Measurements from ENCODE around the gene ITGA4.

The ITGA4 gene

DNA sequence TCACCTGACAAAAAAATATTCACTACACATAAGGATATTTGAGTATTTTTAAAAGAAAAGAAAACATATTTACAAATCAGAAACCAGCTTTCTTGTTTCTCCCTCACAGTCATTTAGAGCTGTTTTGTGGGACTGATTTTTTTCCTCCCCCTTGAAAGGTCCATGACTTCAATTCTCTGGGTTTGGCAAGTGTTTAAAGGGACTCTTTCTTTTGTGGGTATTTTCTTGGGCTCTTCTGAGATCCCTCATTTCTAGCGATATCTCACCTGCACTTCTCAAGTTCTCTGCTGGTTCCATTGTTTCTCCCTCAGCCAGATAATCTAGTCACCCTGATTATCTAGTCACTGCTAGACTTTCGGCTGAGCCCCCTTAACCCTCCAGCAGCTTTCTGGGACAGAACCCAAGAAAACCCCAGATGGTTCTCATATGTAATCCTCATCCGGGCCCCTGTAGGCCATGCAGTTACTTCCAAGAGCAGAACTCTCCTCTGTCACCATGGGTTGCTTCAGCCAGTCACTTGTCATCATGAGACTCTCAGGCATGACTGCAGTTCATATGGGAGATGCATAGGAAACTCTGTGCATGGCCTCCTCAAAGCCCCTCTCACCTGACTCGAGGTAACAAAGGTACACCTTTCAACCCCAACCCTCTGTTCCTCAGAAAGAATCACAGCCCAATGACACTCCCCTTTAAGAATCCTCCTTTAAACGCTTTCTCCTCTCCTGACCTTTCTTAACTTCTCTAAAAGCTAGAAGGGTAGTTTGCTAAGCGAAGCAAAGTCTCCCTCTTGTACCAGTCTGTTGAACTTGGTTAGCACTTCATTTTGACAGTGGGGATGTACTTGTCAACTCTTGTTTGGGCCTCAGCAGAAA, 36.7 kb upstream of the ITGA4 start:
- Histone ChIP-seq H3K27ac (no peak overlapping the region), H3K9me3 (ENCODE audit: control insufficient read depth, low read length) (no peaks in the 10 kb centered on the region), H3K4me3 (ENCODE audit: low read depth, low read length) (no peak overlapping the region), H3K79me2 (no peaks in the 10 kb centered on the region), H3K36me3 (ENCODE audit: control insufficient read depth, insufficient read depth, low read length) (no peaks in the 10 kb centered on the region), H3K27me3 (ENCODE audit: control insufficient read depth, insufficient read depth, low read length) (no peaks in the 10 kb centered on the region), H2AFZ (no peak overlapping the region), H3K4me1 (no peaks in the 10 kb centered on the region), H3K4me2 (ENCODE audit: low read length) (no peak overlapping the region), H3K9ac (no peak overlapping the region)
- TF ChIP-seq, protein P1, sequence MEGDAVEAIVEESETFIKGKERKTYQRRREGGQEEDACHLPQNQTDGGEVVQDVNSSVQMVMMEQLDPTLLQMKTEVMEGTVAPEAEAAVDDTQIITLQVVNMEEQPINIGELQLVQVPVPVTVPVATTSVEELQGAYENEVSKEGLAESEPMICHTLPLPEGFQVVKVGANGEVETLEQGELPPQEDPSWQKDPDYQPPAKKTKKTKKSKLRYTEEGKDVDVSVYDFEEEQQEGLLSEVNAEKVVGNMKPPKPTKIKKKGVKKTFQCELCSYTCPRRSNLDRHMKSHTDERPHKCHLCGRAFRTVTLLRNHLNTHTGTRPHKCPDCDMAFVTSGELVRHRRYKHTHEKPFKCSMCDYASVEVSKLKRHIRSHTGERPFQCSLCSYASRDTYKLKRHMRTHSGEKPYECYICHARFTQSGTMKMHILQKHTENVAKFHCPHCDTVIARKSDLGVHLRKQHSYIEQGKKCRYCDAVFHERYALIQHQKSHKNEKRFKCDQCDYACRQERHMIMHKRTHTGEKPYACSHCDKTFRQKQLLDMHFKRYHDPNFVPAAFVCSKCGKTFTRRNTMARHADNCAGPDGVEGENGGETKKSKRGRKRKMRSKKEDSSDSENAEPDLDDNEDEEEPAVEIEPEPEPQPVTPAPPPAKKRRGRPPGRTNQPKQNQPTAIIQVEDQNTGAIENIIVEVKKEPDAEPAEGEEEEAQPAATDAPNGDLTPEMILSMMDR (IDR thresholded peaks at IDR 0.05) = no peak

DNA sequence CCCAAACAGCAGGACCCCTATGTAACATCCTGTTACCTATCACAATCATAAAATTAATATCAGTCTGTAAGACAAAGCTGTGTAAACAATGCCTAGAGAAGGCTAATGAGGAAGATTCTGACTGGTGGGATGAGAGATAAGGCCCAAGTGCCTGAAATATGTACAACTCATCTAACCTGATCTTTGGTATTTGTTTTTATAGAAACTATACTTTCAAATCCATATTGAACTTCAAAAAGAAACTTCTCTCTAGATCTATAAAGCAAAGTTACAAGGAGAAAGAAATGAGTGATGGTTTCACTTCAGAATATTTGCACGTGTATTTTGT, 36.1 kb upstream of the ITGA4 start:
- Histone ChIP-seq H3K27ac (no peak overlapping the region), H3K36me3 (ENCODE audit: control insufficient read depth, insufficient read depth, low read length) (no peaks in the 10 kb centered on the region), H3K4me2 (ENCODE audit: low read length) (no peak overlapping the region), H3K79me2 (no peaks in the 10 kb centered on the region), H3K4me1 (no peaks in the 10 kb centered on the region), H3K9ac (no peak overlapping the region), H2AFZ (no peak overlapping the region), H3K9me3 (ENCODE audit: control insufficient read depth, low read length) (no peaks in the 10 kb centered on the region), H3K27me3 (ENCODE audit: control insufficient read depth, insufficient read depth, low read length) (no peaks in the 10 kb centered on the region), H3K4me3 (ENCODE audit: low read depth, low read length) (no peak overlapping the region)
- TF ChIP-seq, protein P1 (IDR thresholded peaks at IDR 0.05) = no peak

DNA sequence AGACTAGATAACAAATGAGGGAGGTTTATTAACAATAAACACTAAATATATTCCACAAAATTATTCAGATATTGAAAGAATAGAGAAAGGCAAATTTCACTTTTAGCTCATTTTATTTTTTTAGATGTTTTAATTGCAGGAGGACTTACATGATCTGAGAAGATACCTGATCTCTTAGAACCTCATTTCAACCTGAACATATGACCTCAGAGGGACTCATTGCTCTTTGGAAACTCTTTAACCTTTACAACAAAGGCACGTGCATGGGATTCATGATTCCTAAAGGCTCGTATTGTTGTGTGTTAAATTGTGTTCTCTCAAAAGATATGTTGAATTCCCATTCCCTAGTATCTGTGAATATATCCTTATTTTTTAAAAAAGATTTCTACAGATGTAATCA, 35.7 kb upstream of the ITGA4 start:
- Histone ChIP-seq H3K4me3 (ENCODE audit: low read depth, low read length) (no peak overlapping the region), H3K4me2 (ENCODE audit: low read length) (no peak overlapping the region)

DNA sequence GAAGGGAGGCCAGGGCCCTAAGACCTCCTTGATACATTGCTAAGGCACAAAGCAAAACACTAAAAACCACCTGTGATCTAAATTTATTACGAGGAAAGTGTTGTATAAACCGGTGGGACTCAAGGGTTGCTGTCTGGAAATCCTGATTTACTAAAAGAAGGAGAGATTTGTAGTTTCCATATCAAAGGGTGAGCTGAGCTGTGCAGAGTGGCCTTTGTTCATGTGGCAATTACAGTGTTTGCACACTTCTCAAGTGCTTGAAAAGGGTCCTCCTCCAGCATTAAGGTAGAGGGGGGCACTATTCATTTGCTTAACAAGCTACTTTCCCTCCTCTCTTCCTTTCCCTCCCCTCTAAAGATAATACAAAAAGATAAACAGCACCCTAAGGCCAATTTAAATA, 30.5 kb upstream of the ITGA4 start:
- Histone ChIP-seq H3K79me2 (no peaks in the 10 kb centered on the region), H3K4me1 (no peaks in the 10 kb centered on the region), H3K27ac (no peak overlapping the region), H3K36me3 (ENCODE audit: control insufficient read depth, insufficient read depth, low read length) (no peaks in the 10 kb centered on the region), H3K27me3 (ENCODE audit: control insufficient read depth, insufficient read depth, low read length) (no peaks in the 10 kb centered on the region), H3K4me2 (ENCODE audit: low read length) (no peak overlapping the region), H3K9me3 (ENCODE audit: control insufficient read depth, low read length) (no peaks in the 10 kb centered on the region), H2AFZ (no peak overlapping the region), H3K4me3 (ENCODE audit: low read depth, low read length) (no peak overlapping the region), H3K9ac (no peak overlapping the region)
- TF ChIP-seq, protein P1 (IDR thresholded peaks at IDR 0.05) = no peak

More for the DNA sequence above, 35.7 kb upstream of the ITGA4 start:
- H3K9ac ChIP-seq = no peak overlapping the region
- H3K36me3 ChIP-seq (ENCODE audit: control insufficient read depth, insufficient read depth, low read length) = no peaks in the 10 kb centered on the region
- H2AFZ ChIP-seq = no peak overlapping the region
- no peaks in the 10 kb centered on the region for H3K27me3 ChIP-seq (ENCODE audit: control insufficient read depth, insufficient read depth, low read length)
- TF ChIP-seq, protein P1 (IDR thresholded peaks at IDR 0.05) = no peak
- no peaks in the 10 kb centered on the region for H3K79me2 ChIP-seq
- H3K9me3 ChIP-seq (ENCODE audit: control insufficient read depth, low read length) = no peaks in the 10 kb centered on the region
- no peaks in the 10 kb centered on the region for H3K4me1 ChIP-seq
- H3K27ac ChIP-seq = no peak overlapping the region

All from parathyroid adenoma (tissue), 2 donors.